AG09309 (cell line): Measurements from ENCODE around the gene SLC43A3.
"Not testable (repeated sequence)": the region's sequence is repeated elsewhere in the genome, so short reads cannot be mapped to it uniquely, and the experiment has no call there.

ENCODE experiments used
- DNase-seq: peaks from one replicate; pipeline ENCODE4 v3.0.0-alpha.2; 2010; ENCODE audit warnings: low read depth
- H3K4me3 ChIP-seq: 2 replicates; pipeline ENCODE4 v1.5.1; 2011; ENCODE audit warnings: mild to moderate bottlenecking, low read depth, low read length, moderate library complexity; ENCODE audit not compliant: control insufficient read depth
- TF ChIP-seq, protein P1 (sequence below): IDR thresholded peaks from 2 replicates; pipeline ENCODE4 v1.5.1; 2011; ENCODE audit warnings: mild to moderate bottlenecking, low read depth, low read length, inconsistent platforms; ENCODE audit not compliant: insufficient read depth, control insufficient read depth; ENCODE audit errors: missing control alignments

The SLC43A3 gene

DNA sequence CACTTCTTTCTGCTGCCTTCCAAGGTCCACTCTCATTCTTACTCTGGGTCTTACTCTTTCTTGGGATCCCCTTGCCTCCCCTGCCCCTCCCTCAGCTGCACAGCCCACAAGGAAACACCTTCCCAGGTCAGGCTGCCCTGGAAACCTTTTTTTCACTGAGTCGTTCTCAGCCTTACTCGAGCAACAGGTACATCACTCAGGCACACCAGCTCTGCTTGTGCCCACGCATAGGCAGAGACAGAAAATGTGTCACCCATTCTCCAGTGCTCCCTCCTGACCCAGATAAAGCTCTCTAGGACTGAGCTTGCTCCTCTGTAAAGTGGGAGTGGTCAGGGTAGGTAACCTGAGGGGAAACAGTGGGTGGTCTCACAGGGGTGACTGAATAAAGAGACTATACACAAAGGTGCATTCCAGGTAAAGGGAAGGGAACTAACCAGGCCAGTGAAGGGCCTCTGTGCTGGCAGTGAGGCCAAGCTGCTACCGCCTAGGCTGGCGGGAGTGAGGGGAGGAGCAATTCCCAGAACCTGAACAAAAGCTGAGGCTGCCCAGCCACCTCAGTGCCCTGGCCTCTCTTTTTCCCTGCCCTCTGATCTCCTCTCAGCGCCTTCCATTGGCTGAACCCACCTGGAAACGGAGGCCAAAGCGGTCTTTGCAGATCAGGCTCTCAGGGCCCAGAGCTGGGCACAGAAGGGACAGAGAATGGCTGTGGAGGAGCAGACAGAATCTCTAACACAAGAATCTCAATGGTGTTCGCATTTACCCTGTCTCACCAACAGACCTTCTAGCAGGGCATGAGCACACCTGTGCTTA lies 61.9 kb downstream of the SLC43A3 start:
- no peak for DNase-seq
- TF ChIP-seq, protein P1, sequence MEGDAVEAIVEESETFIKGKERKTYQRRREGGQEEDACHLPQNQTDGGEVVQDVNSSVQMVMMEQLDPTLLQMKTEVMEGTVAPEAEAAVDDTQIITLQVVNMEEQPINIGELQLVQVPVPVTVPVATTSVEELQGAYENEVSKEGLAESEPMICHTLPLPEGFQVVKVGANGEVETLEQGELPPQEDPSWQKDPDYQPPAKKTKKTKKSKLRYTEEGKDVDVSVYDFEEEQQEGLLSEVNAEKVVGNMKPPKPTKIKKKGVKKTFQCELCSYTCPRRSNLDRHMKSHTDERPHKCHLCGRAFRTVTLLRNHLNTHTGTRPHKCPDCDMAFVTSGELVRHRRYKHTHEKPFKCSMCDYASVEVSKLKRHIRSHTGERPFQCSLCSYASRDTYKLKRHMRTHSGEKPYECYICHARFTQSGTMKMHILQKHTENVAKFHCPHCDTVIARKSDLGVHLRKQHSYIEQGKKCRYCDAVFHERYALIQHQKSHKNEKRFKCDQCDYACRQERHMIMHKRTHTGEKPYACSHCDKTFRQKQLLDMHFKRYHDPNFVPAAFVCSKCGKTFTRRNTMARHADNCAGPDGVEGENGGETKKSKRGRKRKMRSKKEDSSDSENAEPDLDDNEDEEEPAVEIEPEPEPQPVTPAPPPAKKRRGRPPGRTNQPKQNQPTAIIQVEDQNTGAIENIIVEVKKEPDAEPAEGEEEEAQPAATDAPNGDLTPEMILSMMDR = no peak
- H3K4me3 ChIP-seq = no peak overlapping the region

DNA sequence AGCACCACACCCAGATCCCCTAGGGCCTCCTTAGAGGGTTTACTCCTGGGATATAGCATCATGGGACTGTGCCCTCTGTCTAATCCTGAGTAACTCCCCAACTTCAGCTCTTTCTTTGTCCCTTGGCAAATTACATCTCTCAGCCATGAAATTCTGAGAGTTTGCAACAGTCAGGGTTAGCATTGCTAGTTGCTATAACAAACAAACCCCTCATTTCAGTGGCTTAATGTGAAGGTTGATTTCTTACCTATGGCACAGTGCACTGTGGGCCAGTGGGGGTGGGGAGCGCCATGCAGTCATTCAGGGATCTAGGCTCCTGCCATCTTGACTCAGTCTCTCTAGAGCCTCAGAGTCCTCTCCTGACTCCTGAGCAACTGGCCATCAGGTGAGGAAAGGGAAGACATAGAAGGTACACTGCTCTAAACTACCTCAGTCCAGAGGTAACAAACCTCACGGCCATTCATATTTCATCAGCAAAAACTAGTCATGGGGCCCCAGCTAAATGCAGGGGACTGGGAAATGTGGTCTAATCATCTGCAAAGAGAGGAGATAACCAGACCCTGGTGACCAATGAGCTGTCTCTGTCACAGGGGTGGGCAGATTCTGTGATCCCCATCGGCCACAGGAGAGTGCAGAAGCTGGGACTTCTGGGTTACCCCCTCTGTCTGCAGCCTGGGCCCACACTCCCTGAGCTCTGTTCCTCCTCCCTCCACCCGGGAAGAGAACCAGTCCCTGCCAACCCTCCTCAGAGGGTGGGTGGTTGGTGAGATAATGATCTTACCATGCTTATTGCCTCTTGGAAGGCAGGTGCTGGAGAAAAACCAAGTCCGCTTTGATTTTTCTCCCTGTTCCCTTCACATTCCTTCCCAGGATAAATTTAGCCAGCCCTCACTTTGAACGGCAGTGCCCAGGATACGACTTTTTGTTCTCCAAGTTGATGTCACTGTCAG lies 63.5 kb downstream of the SLC43A3 start:
- TF ChIP-seq, protein P1 = no peak
- no peak for DNase-seq
- H3K4me3 ChIP-seq = no peak overlapping the region

DNA sequence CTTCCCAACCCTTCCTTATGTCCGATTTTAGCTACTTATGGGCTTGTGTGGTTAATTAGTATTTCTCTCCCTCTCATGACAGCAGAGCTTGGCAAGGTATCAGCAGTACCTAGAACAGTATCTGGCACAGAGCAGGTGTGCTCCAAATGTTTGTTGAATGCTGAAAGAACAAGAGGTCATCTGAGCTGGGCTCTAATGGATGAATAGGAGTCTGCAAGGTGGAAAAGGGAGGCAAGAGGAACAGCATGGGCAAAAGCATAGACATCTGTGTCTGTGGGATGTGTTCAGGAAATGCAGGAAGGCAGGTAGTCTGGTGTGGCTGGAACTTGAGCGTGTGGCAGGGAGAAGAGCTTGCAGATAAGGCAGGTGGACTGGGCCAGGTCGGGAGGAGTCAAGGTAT lies 65.0 kb downstream of the SLC43A3 start:
- DNase-seq = no peak
- H3K4me3 ChIP-seq = no peak overlapping the region
- TF ChIP-seq, protein P1 = no peak

DNA sequence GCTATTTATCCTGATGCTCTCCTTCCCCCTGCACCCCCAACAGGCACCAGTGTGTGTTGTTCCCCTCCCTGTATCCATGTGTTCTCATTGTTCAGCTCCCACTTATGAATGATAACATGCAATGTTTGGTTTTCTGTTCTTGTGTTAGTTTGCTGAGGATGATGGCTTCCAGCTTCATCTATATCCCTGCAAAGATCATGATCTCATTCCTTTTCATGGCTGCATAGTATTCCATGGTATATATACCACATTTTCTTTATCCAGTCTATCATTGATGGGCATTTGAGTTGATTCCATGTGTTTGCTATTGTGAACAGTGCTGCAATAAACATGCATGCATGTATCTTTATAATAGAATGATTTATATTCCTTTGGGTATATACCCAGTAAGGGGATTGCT lies 65.5 kb downstream of the SLC43A3 start:
- DNase-seq = not testable (repeated sequence)

DNA sequence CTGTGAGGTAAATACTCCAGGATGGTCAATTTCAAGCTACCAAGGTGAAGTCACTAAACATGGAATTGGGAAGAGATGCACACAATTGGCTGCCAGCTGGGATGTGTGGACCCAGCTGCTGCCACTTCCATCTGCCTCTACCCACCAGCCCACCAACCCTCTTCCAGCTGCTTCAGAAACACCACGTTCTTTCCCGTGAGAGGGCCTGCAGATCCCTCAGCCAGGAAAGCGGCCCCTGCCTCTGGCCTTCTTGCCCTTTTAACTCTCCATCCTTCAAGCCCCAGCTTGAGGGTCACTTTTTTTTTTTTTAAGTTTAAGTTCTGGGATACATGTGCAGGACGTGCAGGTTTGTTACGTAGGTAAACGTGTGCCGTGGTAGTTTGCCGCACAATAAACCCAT lies 65.9 kb downstream of the SLC43A3 start:
- TF ChIP-seq, protein P1 = no peak
- no peak overlapping the region for H3K4me3 ChIP-seq
- DNase-seq = no peak

More for the DNA sequence above, 65.5 kb downstream of the SLC43A3 start:
- H3K4me3 ChIP-seq = not testable (repeated sequence)

DNA sequence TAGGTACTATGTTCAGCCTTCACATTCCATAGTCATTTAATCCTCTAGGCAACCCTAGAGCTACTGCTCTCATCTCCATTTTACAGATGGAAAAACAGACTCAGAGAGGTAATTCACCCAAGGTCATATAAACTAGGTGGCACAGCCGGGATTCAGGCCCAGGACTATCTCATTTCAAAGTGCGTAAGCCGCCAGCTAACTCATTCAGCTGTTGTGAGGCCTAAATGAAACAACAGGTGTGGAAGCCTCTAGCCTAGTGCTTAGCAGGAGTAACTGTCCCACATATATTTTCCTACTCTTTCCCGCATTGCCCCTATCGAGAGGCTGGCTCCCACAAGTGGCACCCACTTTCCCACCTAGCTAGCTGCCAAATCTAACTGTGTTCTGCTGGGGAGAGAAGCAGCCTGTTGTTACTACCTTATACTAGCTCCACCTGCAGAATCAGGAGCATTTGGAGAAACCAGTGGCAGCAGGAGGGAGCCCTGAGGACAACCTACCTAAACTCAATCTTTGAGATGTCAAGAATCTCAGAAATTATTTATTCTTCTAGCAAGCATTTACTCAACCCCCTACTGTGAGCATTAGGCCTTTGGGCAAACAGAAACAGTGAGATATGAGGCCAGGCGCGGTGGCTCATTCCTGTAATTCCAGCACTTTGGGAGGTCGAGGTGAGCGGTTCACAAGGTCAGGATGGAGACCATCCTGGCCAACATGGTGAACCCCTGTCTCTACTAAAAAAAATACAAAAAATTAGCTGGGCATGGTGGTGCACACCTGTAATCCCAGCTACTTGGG lies 66.8 kb downstream of the SLC43A3 start:
- TF ChIP-seq, protein P1 = no peak

More for the DNA sequence above, 66.8 kb downstream of the SLC43A3 start:
- no peak for DNase-seq
- no peak overlapping the region for H3K4me3 ChIP-seq
